Endothelial cell of umbilical vein (primary cell): Measurements from ENCODE around the gene UBASH3A. TPM values are rescaled to one million over a fixed set of nuclear protein-coding genes. Genes with fewer than 3 reads are reported as not detected.

Experiments used
- BruUV-seq: library from RNA; stranded (reverse); fragments of 400-500 nt; replicated peaks from 2 replicates; lab custom pipeline; 2021; lab: Mats Ljungman, UMichigan
- CTCF ChIA-PET: fragments of 300-600, 350-600 bp; sonication (Branson Sonifier 250); formaldehyde crosslinking; loops from one replicate; lab custom pipeline; 2021; ENCODE audit warnings: antibody characterized with exemption, inconsistent platforms; lab: Charles Lee
- POLR2A ChIA-PET: fragments of 300-600, 350-600 bp; sonication (Branson Sonifier 250); formaldehyde crosslinking; loops from one replicate; lab custom pipeline; 2021; ENCODE audit warnings: antibody characterized with exemption, inconsistent platforms; lab: Charles Lee
- DNase-seq: peaks from one replicate; pipeline ENCODE4 v3.0.0-alpha.2; 2011; ENCODE audit warnings: low read depth, low spot score
- FAIRE-seq: peaks from 2 replicates; lab custom pipeline; 2011; peaks lifted over from hg19 to GRCh38; lab: Jason Lieb, UNC
- H2AFZ ChIP-seq: 2 replicates; pipeline ENCODE4 v1.6.0; 2012; ENCODE audit warnings: low read depth, low read length, control low read depth, inconsistent platforms
- H3K27ac ChIP-seq: 2 replicates; pipeline ENCODE4 v1.5.1; 2011; ENCODE audit warnings: low read depth, mild to moderate bottlenecking, control low read depth, low read length, moderate library complexity; ENCODE audit not compliant: insufficient read depth
- H3K27me3 ChIP-seq, 2 experiments: 2 replicates each; pipeline versions ENCODE4 v1.6.0 to v1.6.1; 2011; ENCODE audit warnings: low read length in 2 of 2, mixed read lengths in 1 of 2; ENCODE audit not compliant: control insufficient read depth in 2 of 2, insufficient read depth in 2 of 2
- H3K36me3 ChIP-seq, 2 experiments: 2 replicates in 1 of 2; 3 replicates in 1 of 2; pipeline ENCODE4 v1.5.1; 2011; ENCODE audit warnings: low read length in 2 of 2, mild to moderate bottlenecking in 1 of 2, moderate library complexity in 1 of 2; ENCODE audit not compliant: control insufficient read depth in 2 of 2, insufficient read depth in 2 of 2; ENCODE audit errors: extremely low read depth in 1 of 2
- H3K4me1 ChIP-seq: 3 replicates; pipeline ENCODE4 v1.5.1; 2011; ENCODE audit warnings: mild to moderate bottlenecking, low read length; ENCODE audit not compliant: control insufficient read depth, insufficient read depth; ENCODE audit errors: extremely low read depth
- H3K4me2 ChIP-seq: 2 replicates; pipeline ENCODE4 v1.6.1; 2011; ENCODE audit warnings: low read length, control low read depth, mixed read lengths; ENCODE audit not compliant: insufficient read depth
- H3K4me3 ChIP-seq, 3 experiments: fragments of 200-600 bp in 1 of 3; sonication (generic), shearing (Covaris generic) in 1 of 3; replicated peaks in 1 of 3; 2 replicates each; pipeline ENCODE4 v1.5.1; 2011 to 2016; ENCODE audit warnings: control low read depth in 3 of 3, low read length in 3 of 3, mild to moderate bottlenecking in 2 of 3, inconsistent platforms in 1 of 3, low read depth in 1 of 3, moderate library complexity in 1 of 3; ENCODE audit not compliant: insufficient read depth in 1 of 3
- H3K79me2 ChIP-seq: 2 replicates; pipeline ENCODE4 v1.6.0; 2012; ENCODE audit warnings: low read length, inconsistent platforms; ENCODE audit not compliant: control insufficient read depth, insufficient read depth
- H3K9ac ChIP-seq: replicated peaks from 2 replicates; pipeline ENCODE3; 2011; ENCODE audit warnings: low read length, control low read depth; ENCODE audit not compliant: insufficient read depth; ENCODE audit errors: extremely low read depth
- H3K9me1 ChIP-seq: replicated peaks from 3 replicates; pipeline ENCODE4 v1.6.0; 2011; ENCODE audit warnings: mild to moderate bottlenecking, low read length; ENCODE audit not compliant: control insufficient read depth, insufficient read depth; ENCODE audit errors: extremely low read depth
- H3K9me3 ChIP-seq: replicated peaks from 2 replicates; pipeline ENCODE4 v1.5.1; 2012; ENCODE audit warnings: low read length, inconsistent platforms; ENCODE audit not compliant: control insufficient read depth, insufficient read depth
- H4K20me1 ChIP-seq: replicated peaks from 2 replicates; pipeline ENCODE3; 2011; ENCODE audit warnings: mild to moderate bottlenecking, low read length; ENCODE audit not compliant: control insufficient read depth, insufficient read depth; ENCODE audit errors: extremely low read depth
- EZH2 ChIP-seq: IDR thresholded peaks from 2 replicates; pipeline ENCODE4 v1.6.1; 2012; ENCODE audit warnings: borderline replicate concordance, low read depth, mild to moderate bottlenecking, moderate library complexity, low read length, inconsistent platforms; ENCODE audit not compliant: severe bottlenecking
- FOS ChIP-seq: IDR thresholded peaks from 2 replicates; pipeline ENCODE4 v1.6.1; 2011; ENCODE audit warnings: mild to moderate bottlenecking, low read length, moderate library complexity, borderline replicate concordance; ENCODE audit not compliant: insufficient read depth
- GATA2 ChIP-seq: IDR thresholded peaks from 2 replicates; pipeline ENCODE4 v1.7.0; 2011; ENCODE audit warnings: low read depth, mild to moderate bottlenecking, moderate library complexity, mixed read lengths, low read length; ENCODE audit not compliant: insufficient read length, insufficient read depth
- JUN ChIP-seq: IDR thresholded peaks from 2 replicates; pipeline ENCODE4 v1.6.1; 2011; ENCODE audit warnings: borderline replicate concordance, low read depth; ENCODE audit not compliant: insufficient read length, insufficient read depth
- MYC ChIP-seq: IDR thresholded peaks from one replicate; pipeline ENCODE4 v1.6.1; 2011; ENCODE audit warnings: mild to moderate bottlenecking, low read depth, low read length
- POLR2A ChIP-seq: IDR thresholded peaks from 2 replicates; pipeline ENCODE4 v1.6.1; 2012; ENCODE audit warnings: low read depth, mild to moderate bottlenecking, control low read depth, low read length
- POLR2AphosphoS5 ChIP-seq: IDR thresholded peaks from 2 replicates; pipeline ENCODE4 v1.6.1; 2012; ENCODE audit warnings: low read depth, mild to moderate bottlenecking, control low read depth, low read length, moderate library complexity; ENCODE audit not compliant: insufficient read depth
- dilution Hi-C: fragments of 300-500 bp; cut with MboI; formaldehyde crosslinking; loops from one replicate; pipeline ENCODE4 v1.15.0; 2019; ENCODE audit warnings: low sequenced_read_pairs; ENCODE audit not compliant: extremely low pct_ligation_motif_present
- intact Hi-C: fragments of 100-400 bp; cut with micrococcal nuclease; formaldehyde crosslinking; loops from one replicate; pipeline ENCODE4 v1.10.0; 2022
- polyA plus RNA-seq, 4 experiments: library from polyadenylated mRNA; depleted of rRNA in 3 of 4; stranded (reverse) in 3 of 4; unstranded in 1 of 4; fragments of >200 nt; gene quantifications; 2 replicates each; pipeline versions ENCODE4 v1.2.1 to v1.2.3, GENCODE V29; 2011 to 2012; ENCODE audit warnings: missing spikeins in 1 of 4
- total RNA-seq: library from RNA; stranded (reverse); gene quantifications from 2 replicates; pipeline ENCODE4 v1.2.3, GENCODE V29; 2021
- TF ChIP-seq, protein P1 (sequence below), 2 donors: IDR thresholded peaks; 1 replicate in 1 of 2; 2 replicates in 1 of 2; pipeline ENCODE4 v1.5.1; 2011; ENCODE audit warnings: low read length in 2 of 2, mild to moderate bottlenecking in 2 of 2, moderate library complexity in 2 of 2, control low read depth in 1 of 2, inconsistent platforms in 1 of 2, low read depth in 1 of 2; ENCODE audit not compliant: insufficient read depth in 1 of 2; ENCODE audit errors: extremely low read depth in 1 of 2
- TF ChIP-seq, protein P2 (sequence below): IDR thresholded peaks from 2 replicates; pipeline ENCODE4 v1.6.1; 2011; ENCODE audit not compliant: insufficient read depth, insufficient read length

The UBASH3A gene
- total and polyA plus RNA-seq, 2 donors (not counting 3 experiments of a cell fraction or from before 2014, with no cell fraction given): not detected

DNA sequence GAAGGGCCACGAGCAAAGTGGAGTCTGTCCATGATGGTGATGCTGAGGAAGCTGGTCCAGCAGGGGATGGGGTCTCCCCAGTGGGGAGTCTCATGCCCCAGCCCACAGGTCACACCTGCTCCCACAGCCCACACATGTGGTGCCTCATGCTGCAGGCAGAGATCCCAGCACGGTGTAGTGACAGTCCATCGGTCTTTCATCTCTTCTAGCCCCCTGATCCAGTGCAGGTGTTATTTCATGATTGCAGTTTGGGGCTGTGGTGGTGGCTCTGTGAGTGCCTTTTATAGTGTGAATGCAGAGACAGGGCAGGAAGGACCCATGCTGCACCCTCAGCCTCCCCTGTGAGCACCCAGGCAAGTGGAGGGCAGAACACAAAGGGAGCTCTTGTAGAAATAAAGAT lies 45.0 kb downstream of the UBASH3A start:
- dilution Hi-C loops: no loop called here
- ChIA-PET CTCF (interaction anchor here (1.4 to 2.3 kb wide), 2 partner anchors 111 to 190 kb away, joined by 4 to 8 read pairs; no protein-coding TSS in a partner anchor), POLR2A (no interaction called here)
- Histone ChIP-seq H3K4me2 (no peak overlapping the region), H3K9me1 (no peaks in the 10 kb centered on the region), H3K36me3 (no peaks in the 10 kb centered on the region), H3K9me3 (no peaks in the 10 kb centered on the region), H3K4me1 (no peaks in the 10 kb centered on the region), H3K27me3 (no peaks in the 10 kb centered on the region), H3K27ac (no peak overlapping the region), H2AFZ (no peak overlapping the region), H3K9ac (no peak overlapping the region), H4K20me1 (no peaks in the 10 kb centered on the region), H3K4me3 (no peak overlapping the region), H3K79me2 (no peaks in the 10 kb centered on the region)
- FAIRE-seq (no peak), DNase-seq (no peak)
- intact Hi-C loops: no loop called here
- BruUV-seq: no TSS peak
- TF ChIP-seq JUN: no peak
- TF ChIP-seq EZH2: no peak
- no peak for TF ChIP-seq FOS
- TF ChIP-seq POLR2A: no peak
- TF ChIP-seq, protein P1, sequence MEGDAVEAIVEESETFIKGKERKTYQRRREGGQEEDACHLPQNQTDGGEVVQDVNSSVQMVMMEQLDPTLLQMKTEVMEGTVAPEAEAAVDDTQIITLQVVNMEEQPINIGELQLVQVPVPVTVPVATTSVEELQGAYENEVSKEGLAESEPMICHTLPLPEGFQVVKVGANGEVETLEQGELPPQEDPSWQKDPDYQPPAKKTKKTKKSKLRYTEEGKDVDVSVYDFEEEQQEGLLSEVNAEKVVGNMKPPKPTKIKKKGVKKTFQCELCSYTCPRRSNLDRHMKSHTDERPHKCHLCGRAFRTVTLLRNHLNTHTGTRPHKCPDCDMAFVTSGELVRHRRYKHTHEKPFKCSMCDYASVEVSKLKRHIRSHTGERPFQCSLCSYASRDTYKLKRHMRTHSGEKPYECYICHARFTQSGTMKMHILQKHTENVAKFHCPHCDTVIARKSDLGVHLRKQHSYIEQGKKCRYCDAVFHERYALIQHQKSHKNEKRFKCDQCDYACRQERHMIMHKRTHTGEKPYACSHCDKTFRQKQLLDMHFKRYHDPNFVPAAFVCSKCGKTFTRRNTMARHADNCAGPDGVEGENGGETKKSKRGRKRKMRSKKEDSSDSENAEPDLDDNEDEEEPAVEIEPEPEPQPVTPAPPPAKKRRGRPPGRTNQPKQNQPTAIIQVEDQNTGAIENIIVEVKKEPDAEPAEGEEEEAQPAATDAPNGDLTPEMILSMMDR (IDR thresholded peaks at IDR 0.05; ENCODE audit: extremely low read depth in 1 of 2, insufficient read depth in 1 of 2, low read depth in 1 of 2, low read length in 2 of 2): no peak
- TF ChIP-seq, protein P2, sequence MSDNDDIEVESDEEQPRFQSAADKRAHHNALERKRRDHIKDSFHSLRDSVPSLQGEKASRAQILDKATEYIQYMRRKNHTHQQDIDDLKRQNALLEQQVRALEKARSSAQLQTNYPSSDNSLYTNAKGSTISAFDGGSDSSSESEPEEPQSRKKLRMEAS: no peak
- TF ChIP-seq GATA2: no peak
- no peak for TF ChIP-seq MYC
- no peak for TF ChIP-seq POLR2AphosphoS5
